Tracheal epithelial cell (primary cell): Measurements from ENCODE around the gene IL23R. TPM values are rescaled to one million over a fixed set of nuclear protein-coding genes. Genes with fewer than 3 reads are reported as not detected.

ENCODE experiments used
- total RNA-seq: library from RNA; depleted of rRNA; stranded (reverse); fragments of >200 nt; gene quantifications from 2 replicates; pipeline ENCODE4 v1.2.1, GENCODE V29; 2014

The IL23R gene
- total RNA-seq, result not detected in 2 replicates

GRCh38 chr1:67166196-67166595, at the start of gene IL23R:
IL23R (plus strand) TSS chr1:67166454; CDS start chr1:67168121, 1,667 bp downstream.

GRCh38 chr1:67134695-67135094, 31.6 kb upstream of the IL23R start, which contains the start of gene C1orf141:
C1orf141 (minus strand) TSS chr1:67134970; CDS start chr1:67127240, 7,730 bp downstream.

GRCh38 chr1:67307251-67308060, 141.2 kb downstream of the IL23R start, which contains the start of gene IL12RB2:
IL12RB2 (plus strand) TSS chr1:67307873; CDS start chr1:67320369, 12,496 bp downstream.

Other genes starting within 250 kb of the IL23R start
- 7.2 and 7.7 TPM in 2 replicates for gene DNAI4, start 241.6 kb upstream of the IL23R start, total RNA-seq
- gene MIER1, start 241.5 kb upstream of the IL23R start, total RNA-seq, result 17.5 and 20.0 TPM in 2 replicates
- 6.0 and 19.0 TPM in 2 replicates for gene SLC35D1, start 112.3 kb upstream of the IL23R start, total RNA-seq
- not detected in 2 replicates for gene C1orf141, start 31.5 kb upstream of the IL23R start, total RNA-seq
- 0.48 and 1.1 TPM in 2 replicates for gene IL12RB2, start 141.4 kb downstream of the IL23R start, total RNA-seq